ENCODE results near the gene BAG1.

The BAG1 gene

GRCh38 chr9:33273266-33273971 is 8.9 kb upstream of the BAG1 start:
- DNase-seq = no peak

- no peak for DNase-seq
Measured at GRCh38 chr9:33272061-33272460, 7.6 kb upstream of the BAG1 start.

DNA sequence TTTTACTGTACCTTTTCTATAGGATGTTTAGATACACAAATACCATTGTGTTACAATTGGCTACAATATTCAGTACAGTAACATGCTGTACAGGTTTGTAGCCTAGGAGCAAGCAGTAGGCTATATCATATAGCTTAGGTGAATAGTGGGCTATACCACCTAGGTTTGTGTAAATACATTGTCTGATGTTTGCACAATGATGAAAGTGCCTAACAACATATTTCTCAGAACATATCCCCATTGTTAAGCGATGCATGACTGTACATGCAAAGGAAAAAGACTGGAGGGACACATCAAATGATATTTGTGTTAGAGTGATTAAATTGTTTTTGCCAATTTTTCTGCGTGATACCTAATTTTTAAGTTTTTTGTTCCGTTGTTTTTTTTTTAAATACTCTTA is 5.6 kb upstream of the BAG1 start:
- DNase-seq = no peak

- DNase-seq = no peak
Measured at GRCh38 chr9:33267151-33267767, 2.8 kb upstream of the BAG1 start.

GRCh38 chr9:33265211-33265865 is 830 bp upstream of the BAG1 start:
- DNase-seq = no peak

GRCh38 chr9:33264003-33264472 is 470 bp downstream of the BAG1 start:
- peak in 1 of 2 donors; percentile 33 for DNase-seq

DNA sequence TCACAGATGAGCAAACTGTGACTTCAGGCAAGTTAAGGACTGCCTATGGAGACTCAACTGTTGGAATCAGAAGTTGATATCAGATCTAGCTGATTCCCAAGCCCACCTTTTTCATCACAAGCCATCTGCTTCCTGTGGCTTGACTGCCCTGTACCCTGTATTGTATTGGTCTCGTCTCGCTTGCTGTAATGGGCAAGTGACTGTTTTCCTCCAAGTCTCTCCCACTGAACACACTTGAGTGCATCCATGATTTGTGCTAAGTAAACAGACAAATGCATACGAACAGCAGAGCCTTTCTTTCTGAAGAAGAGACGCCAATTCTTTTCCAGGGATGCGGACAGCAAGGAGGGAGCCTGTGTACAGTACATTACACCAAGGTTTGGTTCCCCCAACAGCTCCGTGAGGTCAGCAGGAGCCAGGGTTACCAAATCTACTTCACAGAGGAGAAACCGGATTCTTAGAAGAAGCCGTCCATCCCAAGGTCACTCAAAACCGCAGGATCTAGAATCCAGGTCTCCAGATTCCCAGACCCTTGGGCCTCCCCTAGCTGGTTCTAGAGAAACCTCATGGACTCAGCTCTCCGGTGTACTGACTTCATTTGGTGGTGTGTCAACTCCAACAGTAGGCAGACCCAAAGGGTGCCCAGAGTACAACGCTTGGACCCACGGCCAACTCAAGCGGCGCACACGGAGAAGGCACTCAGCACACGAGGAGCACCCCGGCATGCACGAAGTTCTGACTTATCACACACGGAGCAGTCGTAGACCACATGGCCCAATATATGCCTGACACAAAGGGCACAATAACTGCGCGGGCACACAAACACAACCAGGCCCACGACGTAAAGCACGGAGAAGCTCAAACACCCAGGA is 1.1 kb downstream of the BAG1 start:
- no peak for DNase-seq

DNA sequence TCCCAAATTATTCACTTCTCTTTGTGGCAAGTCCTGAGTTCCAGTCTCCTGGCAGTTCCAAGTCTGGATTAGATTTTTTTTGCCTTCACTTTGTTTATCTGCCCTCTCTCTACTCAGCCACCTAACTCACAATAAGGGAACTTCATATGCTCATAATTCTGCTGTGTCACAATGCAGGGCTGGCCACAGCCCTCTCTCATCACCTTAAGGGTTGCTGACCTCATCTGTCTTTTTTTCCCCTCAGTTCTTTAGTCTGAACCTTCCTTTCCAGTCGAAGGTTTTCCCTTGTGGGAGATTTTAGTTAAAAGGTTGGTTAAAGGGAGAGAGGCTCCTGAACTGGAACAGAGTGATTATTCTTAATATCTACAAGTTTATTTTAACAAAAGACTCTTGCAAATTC is 4.1 kb downstream of the BAG1 start:
- DNase-seq = no peak

- no peak for DNase-seq
Measured at GRCh38 chr9:33257276-33257675, 7.2 kb downstream of the BAG1 start.

GRCh38 chr9:33256236-33256635 is 8.3 kb downstream of the BAG1 start:
- DNase-seq = no peak

DNA sequence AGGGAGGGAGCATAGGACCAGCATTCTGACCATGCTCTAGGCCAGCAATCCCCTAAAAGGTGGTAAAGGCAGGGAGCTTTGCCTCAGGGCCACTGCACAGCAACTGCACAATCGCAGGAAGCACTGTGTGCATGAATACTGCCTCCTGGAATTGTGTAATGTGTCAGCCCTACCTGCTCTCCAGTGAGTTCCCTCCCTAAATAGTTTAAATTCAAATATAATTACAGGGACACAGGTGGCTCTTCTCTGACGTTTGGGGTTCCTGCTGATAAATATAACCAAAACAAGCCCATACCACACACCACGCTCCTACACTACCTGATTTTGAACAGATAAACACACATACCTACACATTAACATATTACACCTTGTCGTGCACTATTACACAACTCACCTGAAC is 9.0 kb downstream of the BAG1 start:
- no peak for DNase-seq

GRCh38 chr9:33255014-33255413 is 9.5 kb downstream of the BAG1 start:
- no peak for DNase-seq

DNA sequence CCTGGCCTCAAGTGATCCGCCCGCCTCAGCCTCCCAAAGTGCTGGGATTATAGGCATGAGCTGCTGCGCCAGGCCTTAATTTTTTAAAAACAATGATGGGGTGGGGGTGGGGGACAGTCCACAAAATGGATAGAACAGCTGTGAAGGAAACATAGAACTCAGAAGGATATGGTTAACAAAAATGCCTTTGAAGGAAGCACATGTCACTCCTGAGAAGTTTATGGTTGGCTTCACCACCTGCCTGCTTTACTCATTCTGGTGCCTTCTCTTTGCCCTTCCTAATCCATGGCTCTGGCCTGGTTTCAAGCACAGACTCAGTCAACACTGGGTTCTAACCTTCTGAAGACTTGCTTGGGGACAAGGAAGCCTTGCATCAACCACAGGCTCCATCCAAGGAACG is 10.3 kb downstream of the BAG1 start:
- DNase-seq = no peak

DNA sequence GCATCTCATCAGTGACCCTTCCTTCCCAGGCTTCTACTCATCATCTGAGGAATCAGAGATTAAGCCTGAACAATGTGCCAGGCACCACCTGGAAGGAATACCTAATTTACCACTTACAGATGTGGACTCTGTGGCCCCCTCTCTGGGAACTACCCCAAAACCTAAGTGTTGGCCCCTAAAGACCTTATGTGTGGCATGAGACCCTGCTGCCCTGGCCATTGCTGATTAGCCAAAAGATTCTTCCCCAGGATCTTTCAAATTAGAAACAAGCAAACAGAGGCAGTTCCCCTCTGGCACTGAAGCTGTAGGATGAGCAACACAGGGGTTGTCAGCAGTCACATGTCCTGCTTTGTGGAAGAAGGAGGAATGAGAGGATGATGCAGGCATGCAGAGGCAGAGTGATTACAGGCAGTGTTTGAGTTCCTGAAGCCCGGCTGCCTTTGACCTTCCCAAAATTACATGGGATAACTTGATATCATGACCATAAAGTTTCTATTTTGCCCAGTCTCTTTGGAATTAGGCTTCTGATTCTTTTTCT is 14.0 kb downstream of the BAG1 start:
- no peak for DNase-seq

GRCh38 chr9:33249983-33250382 is 14.5 kb downstream of the BAG1 start:
- no peak for DNase-seq

DNA sequence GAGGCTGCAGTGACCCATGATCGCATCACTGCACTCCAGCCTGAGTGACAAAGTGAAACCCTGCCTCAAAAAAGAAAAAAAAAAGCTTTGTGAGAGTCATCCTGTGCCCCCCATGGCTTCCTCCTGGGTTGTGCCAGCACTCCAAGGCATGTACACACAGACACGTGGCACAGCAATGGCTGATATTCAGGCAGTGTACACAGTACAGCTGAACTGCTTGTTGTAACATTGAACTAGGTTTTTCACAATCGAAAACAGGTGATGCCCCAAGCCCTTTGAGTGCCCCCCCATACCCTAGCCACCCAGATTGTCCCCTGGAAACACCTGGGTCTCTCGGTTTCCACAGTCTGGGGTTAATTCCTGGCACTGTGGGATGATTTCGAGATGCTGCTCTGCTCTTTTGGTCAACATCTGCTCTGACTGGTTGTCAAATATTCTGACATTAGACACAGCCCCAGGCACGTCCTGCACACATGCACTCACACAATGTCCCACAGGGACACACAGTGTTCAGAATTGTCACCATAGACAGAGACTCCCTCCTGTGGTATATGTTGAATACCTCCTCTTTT is 15.3 kb downstream of the BAG1 start:
- DNase-seq = no peak

DNA sequence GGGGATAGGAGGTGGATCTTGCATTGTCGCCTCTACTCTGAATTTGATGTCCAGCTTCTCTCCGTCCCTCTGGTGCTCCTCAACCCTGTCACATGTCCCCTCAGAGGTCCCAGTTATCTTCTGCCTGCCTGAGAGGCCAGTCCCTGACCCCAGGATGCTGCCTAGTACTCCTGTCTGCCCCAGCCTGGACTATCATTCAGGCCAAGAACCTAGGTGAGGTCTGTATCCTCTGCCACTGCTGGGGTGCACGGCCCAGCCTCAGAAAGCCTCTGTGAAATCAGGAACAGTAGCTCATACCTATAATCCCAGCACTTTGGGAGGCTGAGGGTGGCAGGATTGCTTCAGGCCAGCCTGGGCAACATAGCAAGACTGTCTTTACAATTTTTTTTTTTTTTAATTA is 15.9 kb downstream of the BAG1 start:
- no peak for DNase-seq

- DNase-seq = no peak
Measured at GRCh38 chr9:33246269-33246860, 18.1 kb downstream of the BAG1 start.

GRCh38 chr9:33245341-33245740 is 19.2 kb downstream of the BAG1 start:
- no peak for DNase-seq

DNA sequence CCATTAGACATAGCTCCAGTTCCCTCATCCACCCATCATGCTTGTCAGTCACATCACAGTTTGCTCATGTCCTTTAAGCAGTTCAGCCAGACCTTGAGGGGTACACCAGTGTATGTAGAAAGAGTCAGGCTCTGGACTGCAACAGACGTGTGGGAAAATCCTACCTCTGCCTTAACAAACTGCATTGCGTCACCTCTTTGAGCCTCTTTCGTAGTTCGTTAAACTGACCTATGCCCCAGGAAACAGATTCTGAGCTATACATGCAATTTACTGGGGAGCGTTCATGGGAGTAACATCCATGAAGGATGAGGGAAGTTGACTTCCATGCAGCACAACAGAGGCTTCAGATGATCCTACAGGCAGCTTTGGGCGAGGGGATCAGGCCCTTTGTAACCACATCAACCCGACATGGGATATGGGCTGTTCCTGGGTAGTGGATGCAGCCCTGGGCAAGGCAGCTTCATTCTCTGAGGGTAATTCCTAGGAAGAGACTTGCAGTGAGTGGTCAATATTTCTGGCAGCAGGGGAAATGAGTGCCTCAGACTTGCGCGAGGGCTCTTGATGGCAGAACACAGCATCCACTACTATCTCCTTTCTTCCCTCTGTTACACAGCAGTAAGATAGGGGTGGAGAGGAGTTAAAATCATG is 20.2 kb downstream of the BAG1 start:
- no peak for DNase-seq

GRCh38 chr9:33242609-33243134 is 21.8 kb downstream of the BAG1 start:
- DNase-seq = no peak
